DOHH2 (cell line): ENCODE results near the gene GABRG3.

Experiments
- H3F3A ChIP-seq: fragments of 200-600 bp; sonication (generic), shearing (Covaris generic); 2 replicates; pipeline ENCODE4 v1.6.0; 2016; ENCODE audit warnings: antibody characterized with exemption, mild to moderate bottlenecking; ENCODE audit not compliant: control insufficient read depth, insufficient read depth
- H3K27ac ChIP-seq: fragments of 200-600 bp; sonication (generic); 2 replicates; pipeline ENCODE4 v1.5.1; 2014; ENCODE audit warnings: low read depth, mild to moderate bottlenecking, low read length, moderate library complexity
- H3K27me3 ChIP-seq: fragments of 200-600 bp; sonication (generic); 2 replicates; pipeline ENCODE4 v1.6.1; 2014; ENCODE audit warnings: mild to moderate bottlenecking, low read length, mixed read lengths; ENCODE audit not compliant: control insufficient read depth
- H3K36me3 ChIP-seq: fragments of 200-600 bp; sonication (generic); 2 replicates; pipeline ENCODE4 v1.6.1; 2014; ENCODE audit warnings: mild to moderate bottlenecking, low read length, moderate library complexity, mixed read lengths; ENCODE audit not compliant: control insufficient read depth
- H3K4me1 ChIP-seq: fragments of 200-600 bp; sonication (generic); 2 replicates; pipeline ENCODE4 v1.6.1; 2014; ENCODE audit warnings: mild to moderate bottlenecking, low read length, mixed read lengths; ENCODE audit not compliant: control insufficient read depth
- H3K4me2 ChIP-seq: fragments of 200-600 bp; sonication (generic); 2 replicates; pipeline ENCODE4 v1.6.0; 2014; ENCODE audit warnings: mild to moderate bottlenecking, low read length, moderate library complexity
- H3K4me3 ChIP-seq: fragments of 200-600 bp; sonication (generic); 2 replicates; pipeline ENCODE4 v1.5.1; 2014; ENCODE audit warnings: mild to moderate bottlenecking, low read length, mixed read lengths
- H3K79me2 ChIP-seq: fragments of 200-600 bp; sonication (generic); 2 replicates; pipeline ENCODE4 v1.6.1; 2014; ENCODE audit warnings: mild to moderate bottlenecking, low read length, mixed read lengths; ENCODE audit not compliant: control insufficient read depth
- H3K9me2 ChIP-seq: fragments of 200-600 bp; sonication (generic); replicated peaks from 2 replicates; pipeline ENCODE4 v1.6.1; 2014; ENCODE audit warnings: mild to moderate bottlenecking, low read length, mixed read lengths; ENCODE audit not compliant: control insufficient read depth
- H3K9me3 ChIP-seq: fragments of 200-600 bp; sonication (generic); 2 replicates; pipeline ENCODE4 v1.6.1; 2014; ENCODE audit warnings: antibody characterized with exemption, low read length, mixed read lengths; ENCODE audit not compliant: control insufficient read depth, insufficient read depth
- H4K20me1 ChIP-seq: fragments of 200-600 bp; sonication (generic); 2 replicates; pipeline ENCODE4 v1.6.0; 2014; ENCODE audit warnings: low read depth, mild to moderate bottlenecking, antibody characterized with exemption, low read length, moderate library complexity; ENCODE audit not compliant: control insufficient read depth, insufficient read depth
- CTCF ChIP-seq: fragments of 200-600 bp; sonication (generic); IDR thresholded peaks from one replicate; pipeline ENCODE4 v1.5.1; 2014; ENCODE audit warnings: antibody characterized with exemption, mild to moderate bottlenecking, low read depth, low read length; ENCODE audit not compliant: poor library complexity, severe bottlenecking
- EZH2phosphoT487 ChIP-seq: fragments of 200-600 bp; sonication (generic); IDR thresholded peaks from 2 replicates; pipeline ENCODE4 v1.6.1; 2017; ENCODE audit warnings: borderline replicate concordance, mild to moderate bottlenecking, antibody characterized with exemption, low read length, moderate library complexity, mixed read lengths

GABRG3 gene

DNA sequence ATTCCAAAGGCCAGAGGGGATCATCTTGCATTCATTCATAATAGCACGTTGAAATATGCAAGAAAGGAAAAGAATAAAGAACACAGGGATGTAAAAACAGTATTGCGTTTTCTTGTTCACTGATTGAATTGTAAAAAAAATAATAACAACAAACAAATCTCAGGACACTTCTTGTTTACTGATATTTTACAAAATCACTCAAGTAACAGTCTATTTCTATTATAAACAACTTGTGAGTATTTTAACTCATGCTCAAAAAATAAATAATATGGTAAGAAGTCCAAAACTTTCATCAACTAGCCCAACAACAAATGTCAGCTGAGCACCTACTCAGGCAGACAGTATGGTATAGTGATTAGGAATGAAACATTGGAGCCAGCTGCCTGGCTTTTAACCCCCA is 2.2 kb upstream of the GABRG3 start:
- no peak overlapping the region for H3K4me3 ChIP-seq
- H3K9me3 ChIP-seq, result peaks cover 9% of the 10 kb centered on the region; the same call in 1 of the 2 replicates
- TF ChIP-seq CTCF, result no peak
- TF ChIP-seq EZH2phosphoT487, result no peak
- no peak overlapping the region for H3K4me2 ChIP-seq
- H3K36me3 ChIP-seq, result no peaks in the 10 kb centered on the region
- no peaks in the 10 kb centered on the region for H3K9me2 ChIP-seq
- H3K27me3 ChIP-seq, result no peaks in the 10 kb centered on the region
- H3K4me1 ChIP-seq, result no peaks in the 10 kb centered on the region
- no peaks in the 10 kb centered on the region for H3F3A ChIP-seq
- no peak overlapping the region for H3K27ac ChIP-seq
- H4K20me1 ChIP-seq, result no peaks in the 10 kb centered on the region
- H3K79me2 ChIP-seq, result no peaks in the 10 kb centered on the region

DNA sequence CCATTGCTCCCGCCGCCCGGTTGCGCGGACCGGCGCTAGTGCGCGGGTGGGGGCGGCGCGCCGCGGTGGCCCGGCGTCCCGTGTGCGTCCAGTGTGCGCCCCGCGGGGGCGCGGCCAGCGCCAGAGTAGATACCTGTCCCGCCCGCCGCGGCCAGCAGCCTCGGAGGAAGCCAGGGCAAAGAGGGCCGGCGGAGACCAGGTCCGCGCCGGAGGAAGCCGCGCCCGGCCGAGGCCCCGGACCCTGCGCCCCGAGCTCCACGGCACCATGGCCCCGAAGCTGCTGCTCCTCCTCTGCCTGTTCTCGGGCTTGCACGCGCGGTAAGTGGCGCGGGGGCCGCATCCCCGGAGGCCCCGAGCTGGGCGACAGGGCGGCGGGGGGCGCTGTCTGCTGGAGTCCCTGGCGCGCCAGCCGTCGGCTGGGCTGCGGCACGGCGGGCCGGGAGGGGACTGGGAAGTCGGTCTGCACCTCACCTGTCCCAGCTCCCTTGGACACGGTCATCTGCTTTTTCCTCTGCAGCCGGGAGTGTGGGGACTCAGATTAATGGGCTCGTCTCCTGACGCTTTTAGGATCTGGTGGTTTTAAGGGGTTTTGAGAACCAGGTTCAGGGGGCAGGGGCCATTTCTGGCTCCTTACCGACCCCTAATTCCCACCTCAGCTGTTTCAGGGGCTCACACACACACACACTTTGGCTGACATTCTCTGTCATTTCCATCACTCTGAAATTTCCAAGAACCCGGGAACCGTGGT is 464 bp downstream of the GABRG3 start:
- no peak overlapping the region for H3K4me3 ChIP-seq
- H3K27ac ChIP-seq, result no peak overlapping the region
- no peaks in the 10 kb centered on the region for H3K36me3 ChIP-seq
- H4K20me1 ChIP-seq, result no peaks in the 10 kb centered on the region
- H3F3A ChIP-seq, result no peaks in the 10 kb centered on the region
- H3K4me1 ChIP-seq, result no peaks in the 10 kb centered on the region
- TF ChIP-seq EZH2phosphoT487 (no peak), CTCF (no peak)
- peaks cover 5% of the 10 kb centered on the region; the same call in 1 of the 2 replicates for H3K9me3 ChIP-seq
- no peaks in the 10 kb centered on the region for H3K79me2 ChIP-seq
- no peaks in the 10 kb centered on the region for H3K9me2 ChIP-seq
- H3K27me3 ChIP-seq, result no peaks in the 10 kb centered on the region
- no peak overlapping the region for H3K4me2 ChIP-seq

DNA sequence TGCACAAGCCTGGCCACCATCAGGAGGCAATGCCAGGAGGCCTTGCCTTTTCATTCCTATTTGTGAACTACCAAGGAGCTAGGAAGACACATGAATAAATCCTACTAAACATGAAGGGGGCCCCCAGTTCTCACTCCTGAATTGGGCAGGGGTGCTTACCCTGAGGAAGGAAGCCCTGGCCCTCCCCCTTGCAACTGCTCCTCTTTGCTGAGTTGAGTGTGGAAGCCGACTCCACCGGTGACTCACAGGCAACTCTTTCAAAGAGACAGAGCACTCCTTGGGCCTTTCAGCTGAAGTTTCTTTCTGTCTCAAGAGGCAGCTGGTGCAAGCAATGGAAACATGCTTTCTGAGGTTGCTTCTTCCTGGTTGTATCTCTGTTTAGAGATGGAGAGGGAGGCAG is 1.7 kb downstream of the GABRG3 start:
- peaks cover 2% of the 10 kb centered on the region; the same call in 1 of the 2 replicates for H3K9me3 ChIP-seq
- no peak overlapping the region for H3K4me2 ChIP-seq
- H3K27me3 ChIP-seq, result no peaks in the 10 kb centered on the region
- H3K9me2 ChIP-seq, result no peaks in the 10 kb centered on the region
- H4K20me1 ChIP-seq, result no peaks in the 10 kb centered on the region
- no peaks in the 10 kb centered on the region for H3K79me2 ChIP-seq
- no peak overlapping the region for H3K27ac ChIP-seq
- TF ChIP-seq CTCF (no peak), EZH2phosphoT487 (no peak)
- no peaks in the 10 kb centered on the region for H3F3A ChIP-seq
- no peak overlapping the region for H3K4me3 ChIP-seq
- no peaks in the 10 kb centered on the region for H3K4me1 ChIP-seq
- no peaks in the 10 kb centered on the region for H3K36me3 ChIP-seq
